ENCODE data around the gene FOXL3. TPM values are rescaled to one million over a fixed set of nuclear protein-coding genes. Genes with fewer than 3 reads are reported as not detected.

The FOXL3 gene
- total RNA-seq, 1 experiment from 2014 or later, result not detected

DNA sequence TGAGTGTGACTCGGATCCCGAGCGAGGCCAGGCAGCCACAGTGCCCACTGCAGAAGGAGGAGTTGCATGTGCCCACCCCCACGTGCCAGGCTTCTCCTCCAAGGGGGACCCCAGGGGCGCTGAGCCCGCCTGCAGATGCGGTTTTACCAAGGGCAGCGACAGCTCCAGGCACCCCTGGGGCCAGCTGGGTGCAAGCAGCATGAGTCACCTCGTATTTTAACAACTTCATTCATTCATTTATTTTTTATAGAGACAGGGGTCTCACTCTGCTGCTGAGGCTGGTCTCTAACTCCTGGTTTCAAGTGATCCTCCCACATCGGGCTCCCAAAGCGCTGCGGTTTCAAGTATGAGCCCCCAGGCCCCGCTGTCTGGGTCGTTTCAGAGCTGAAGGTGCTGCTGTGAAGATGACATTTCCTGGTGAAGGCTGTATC, 1.3 kb upstream of the FOXL3 start:
- POLR2A ChIA-PET, result no interaction called here
- no peaks in the 10 kb centered on the region for H3K79me2 ChIP-seq (ENCODE audit: insufficient read depth, low read length)
- intact Hi-C loops (cut with micrococcal nuclease), result no loop called here

More for the DNA sequence above, 1.3 kb upstream of the FOXL3 start:
- no peak overlapping the region for H3K4me2 ChIP-seq (ENCODE audit: low read length)
- RAD21 ChIA-PET (ENCODE audit: low non-redundant PET in 1 of 2, low total read pairs in 2 of 2, uncharacterized antibody in 2 of 2, unreplicated experiment in 2 of 2), result no interaction called here
- H2AFZ ChIP-seq (ENCODE audit: low read depth, low read length, poor library complexity, severe bottlenecking), result no peak overlapping the region
- no peak overlapping the region for H3K4me3 ChIP-seq (replicated peaks in 1 of 2; ENCODE audit: low read depth in 1 of 2, low read length in 2 of 2)
- no peak overlapping the region for H3K27ac ChIP-seq (ENCODE audit: low read depth, low read length)
- no peak overlapping the region for H3K9ac ChIP-seq (ENCODE audit: low read length)
- no peak for ATAC-seq
- BruUV-seq (replicated peaks), result no TSS peak
- no peaks in the 10 kb centered on the region; a peak in 1 of 4 replicates for H3K9me3 ChIP-seq (ENCODE audit: control insufficient read depth in 1 of 2, insufficient read depth in 1 of 2, low read depth in 1 of 2, low read length in 2 of 2)
- H3K9me2 ChIP-seq (ENCODE audit: insufficient read depth), result no peaks in the 10 kb centered on the region
- no peaks in the 10 kb centered on the region for H3K27me3 ChIP-seq (ENCODE audit: insufficient read depth, low read length)
- CTCF ChIA-PET, result no interaction called here
- no peaks in the 10 kb centered on the region for H3K4me1 ChIP-seq (ENCODE audit: control insufficient read depth in 1 of 2, insufficient read depth in 2 of 2, low read length in 2 of 2)
- no peak for DNase-seq (ENCODE audit: low read depth, low spot score)
- no peaks in the 10 kb centered on the region for H3K36me3 ChIP-seq (ENCODE audit: control insufficient read depth in 1 of 2, insufficient read depth in 2 of 2, low read length in 2 of 2)
- no peak for TF ChIP-seq SIN3A (IDR thresholded peaks at IDR 0.05; ENCODE audit: low read depth)
- TF ChIP-seq ZNF274 (IDR thresholded peaks at IDR 0.05; ENCODE audit: low read depth, low read length), result no peak
- no peak for TF ChIP-seq RAD21 (IDR thresholded peaks at IDR 0.05; ENCODE audit: low read depth)
- TF ChIP-seq, protein P1, sequence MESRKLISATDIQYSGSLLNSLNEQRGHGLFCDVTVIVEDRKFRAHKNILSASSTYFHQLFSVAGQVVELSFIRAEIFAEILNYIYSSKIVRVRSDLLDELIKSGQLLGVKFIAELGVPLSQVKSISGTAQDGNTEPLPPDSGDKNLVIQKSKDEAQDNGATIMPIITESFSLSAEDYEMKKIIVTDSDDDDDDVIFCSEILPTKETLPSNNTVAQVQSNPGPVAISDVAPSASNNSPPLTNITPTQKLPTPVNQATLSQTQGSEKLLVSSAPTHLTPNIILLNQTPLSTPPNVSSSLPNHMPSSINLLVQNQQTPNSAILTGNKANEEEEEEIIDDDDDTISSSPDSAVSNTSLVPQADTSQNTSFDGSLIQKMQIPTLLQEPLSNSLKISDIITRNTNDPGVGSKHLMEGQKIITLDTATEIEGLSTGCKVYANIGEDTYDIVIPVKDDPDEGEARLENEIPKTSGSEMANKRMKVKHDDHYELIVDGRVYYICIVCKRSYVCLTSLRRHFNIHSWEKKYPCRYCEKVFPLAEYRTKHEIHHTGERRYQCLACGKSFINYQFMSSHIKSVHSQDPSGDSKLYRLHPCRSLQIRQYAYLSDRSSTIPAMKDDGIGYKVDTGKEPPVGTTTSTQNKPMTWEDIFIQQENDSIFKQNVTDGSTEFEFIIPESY (IDR thresholded peaks at IDR 0.05; ENCODE audit: extremely low read depth, insufficient replicate concordance, low read length), result no peak
- TF ChIP-seq ELF1 (IDR thresholded peaks at IDR 0.05; ENCODE audit: borderline replicate concordance, low read depth), result no peak
- no peak for TF ChIP-seq TCF7L2 (IDR thresholded peaks at IDR 0.05; ENCODE audit: borderline replicate concordance, extremely low read depth, insufficient read depth, insufficient read length)
- TF ChIP-seq, protein P2, sequence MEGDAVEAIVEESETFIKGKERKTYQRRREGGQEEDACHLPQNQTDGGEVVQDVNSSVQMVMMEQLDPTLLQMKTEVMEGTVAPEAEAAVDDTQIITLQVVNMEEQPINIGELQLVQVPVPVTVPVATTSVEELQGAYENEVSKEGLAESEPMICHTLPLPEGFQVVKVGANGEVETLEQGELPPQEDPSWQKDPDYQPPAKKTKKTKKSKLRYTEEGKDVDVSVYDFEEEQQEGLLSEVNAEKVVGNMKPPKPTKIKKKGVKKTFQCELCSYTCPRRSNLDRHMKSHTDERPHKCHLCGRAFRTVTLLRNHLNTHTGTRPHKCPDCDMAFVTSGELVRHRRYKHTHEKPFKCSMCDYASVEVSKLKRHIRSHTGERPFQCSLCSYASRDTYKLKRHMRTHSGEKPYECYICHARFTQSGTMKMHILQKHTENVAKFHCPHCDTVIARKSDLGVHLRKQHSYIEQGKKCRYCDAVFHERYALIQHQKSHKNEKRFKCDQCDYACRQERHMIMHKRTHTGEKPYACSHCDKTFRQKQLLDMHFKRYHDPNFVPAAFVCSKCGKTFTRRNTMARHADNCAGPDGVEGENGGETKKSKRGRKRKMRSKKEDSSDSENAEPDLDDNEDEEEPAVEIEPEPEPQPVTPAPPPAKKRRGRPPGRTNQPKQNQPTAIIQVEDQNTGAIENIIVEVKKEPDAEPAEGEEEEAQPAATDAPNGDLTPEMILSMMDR (IDR thresholded peaks at IDR 0.05 in 2 of 3, conservative IDR thresholded peaks at IDR 0.05 in 1 of 3; ENCODE audit: borderline replicate concordance in 1 of 3, insufficient read depth in 1 of 3, low read depth in 2 of 3, low read length in 2 of 3), result no peak
- no peak for TF ChIP-seq EZH2phosphoT487 (IDR thresholded peaks at IDR 0.05; ENCODE audit: borderline replicate concordance)
- TF ChIP-seq FOSL1 (IDR thresholded peaks at IDR 0.05; ENCODE audit: low read depth), result no peak
- TF ChIP-seq SP1 (IDR thresholded peaks at IDR 0.05; ENCODE audit: low read depth), result no peak
- no peak for TF ChIP-seq JUND (IDR thresholded peaks at IDR 0.05)
- TF ChIP-seq, protein P3, sequence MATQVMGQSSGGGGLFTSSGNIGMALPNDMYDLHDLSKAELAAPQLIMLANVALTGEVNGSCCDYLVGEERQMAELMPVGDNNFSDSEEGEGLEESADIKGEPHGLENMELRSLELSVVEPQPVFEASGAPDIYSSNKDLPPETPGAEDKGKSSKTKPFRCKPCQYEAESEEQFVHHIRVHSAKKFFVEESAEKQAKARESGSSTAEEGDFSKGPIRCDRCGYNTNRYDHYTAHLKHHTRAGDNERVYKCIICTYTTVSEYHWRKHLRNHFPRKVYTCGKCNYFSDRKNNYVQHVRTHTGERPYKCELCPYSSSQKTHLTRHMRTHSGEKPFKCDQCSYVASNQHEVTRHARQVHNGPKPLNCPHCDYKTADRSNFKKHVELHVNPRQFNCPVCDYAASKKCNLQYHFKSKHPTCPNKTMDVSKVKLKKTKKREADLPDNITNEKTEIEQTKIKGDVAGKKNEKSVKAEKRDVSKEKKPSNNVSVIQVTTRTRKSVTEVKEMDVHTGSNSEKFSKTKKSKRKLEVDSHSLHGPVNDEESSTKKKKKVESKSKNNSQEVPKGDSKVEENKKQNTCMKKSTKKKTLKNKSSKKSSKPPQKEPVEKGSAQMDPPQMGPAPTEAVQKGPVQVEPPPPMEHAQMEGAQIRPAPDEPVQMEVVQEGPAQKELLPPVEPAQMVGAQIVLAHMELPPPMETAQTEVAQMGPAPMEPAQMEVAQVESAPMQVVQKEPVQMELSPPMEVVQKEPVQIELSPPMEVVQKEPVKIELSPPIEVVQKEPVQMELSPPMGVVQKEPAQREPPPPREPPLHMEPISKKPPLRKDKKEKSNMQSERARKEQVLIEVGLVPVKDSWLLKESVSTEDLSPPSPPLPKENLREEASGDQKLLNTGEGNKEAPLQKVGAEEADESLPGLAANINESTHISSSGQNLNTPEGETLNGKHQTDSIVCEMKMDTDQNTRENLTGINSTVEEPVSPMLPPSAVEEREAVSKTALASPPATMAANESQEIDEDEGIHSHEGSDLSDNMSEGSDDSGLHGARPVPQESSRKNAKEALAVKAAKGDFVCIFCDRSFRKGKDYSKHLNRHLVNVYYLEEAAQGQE (IDR thresholded peaks at IDR 0.05; ENCODE audit: low read depth), result no peak
- no peak for TF ChIP-seq CBX3 (IDR thresholded peaks at IDR 0.05; ENCODE audit: low read depth)
- TF ChIP-seq ZFX (IDR thresholded peaks at IDR 0.05), result no peak
- no peak for TF ChIP-seq CEBPB (IDR thresholded peaks at IDR 0.05; ENCODE audit: low read depth)
- TF ChIP-seq, protein P4, sequence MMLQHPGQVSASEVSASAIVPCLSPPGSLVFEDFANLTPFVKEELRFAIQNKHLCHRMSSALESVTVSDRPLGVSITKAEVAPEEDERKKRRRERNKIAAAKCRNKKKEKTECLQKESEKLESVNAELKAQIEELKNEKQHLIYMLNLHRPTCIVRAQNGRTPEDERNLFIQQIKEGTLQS (IDR thresholded peaks at IDR 0.05), result no peak
- TF ChIP-seq POLR2AphosphoS5 (IDR thresholded peaks at IDR 0.05; ENCODE audit: low read depth, low read length), result no peak
- no peak for TF ChIP-seq POLR2A (IDR thresholded peaks at IDR 0.05; ENCODE audit: borderline replicate concordance, extremely low read depth, insufficient read depth, insufficient read length)
- no peak for TF ChIP-seq EZH2 (IDR thresholded peaks at IDR 0.05)
- H4K20me1 ChIP-seq (ENCODE audit: insufficient read depth), result no peaks in the 10 kb centered on the region
